Neuronal stem cell (in vitro differentiated cells): ENCODE results near the gene C10orf71.

Source experiments
- DNase-seq: peaks from one replicate; pipeline ENCODE4 v3.0.0-alpha.2; 2013; ENCODE audit warnings: low spot score
- H2AFZ ChIP-seq: one replicate; pipeline ENCODE4 v1.6.1; 2013; ENCODE audit warnings: mild to moderate bottlenecking, low read length, inconsistent platforms
- H2AK5ac ChIP-seq: 2 replicates; pipeline ENCODE4 v1.6.1; 2013; ENCODE audit warnings: low read depth, mild to moderate bottlenecking, inconsistent platforms, low read length, moderate library complexity, mixed read lengths
- H2BK120ac ChIP-seq: 2 replicates; pipeline ENCODE4 v1.6.1; 2013; ENCODE audit warnings: low read depth, mild to moderate bottlenecking, inconsistent platforms, low read length, moderate library complexity, mixed read lengths
- H2BK12ac ChIP-seq: one replicate; pipeline ENCODE4 v1.6.1; 2013; ENCODE audit warnings: low read length, inconsistent platforms
- H2BK15ac ChIP-seq: 2 replicates; pipeline ENCODE4 v1.6.1; 2013; ENCODE audit warnings: mild to moderate bottlenecking, low read length, inconsistent platforms, mixed read lengths
- H2BK5ac ChIP-seq: one replicate; pipeline ENCODE4 v1.6.1; 2013; ENCODE audit warnings: inconsistent platforms, mild to moderate bottlenecking, low read length, moderate library complexity
- H3K14ac ChIP-seq: one replicate; pipeline ENCODE4 v1.6.1; 2013; ENCODE audit warnings: low read length, inconsistent platforms
- H3K18ac ChIP-seq: 2 replicates; pipeline ENCODE4 v1.6.1; 2013; ENCODE audit warnings: low read length, inconsistent platforms
- H3K23ac ChIP-seq: 2 replicates; pipeline ENCODE4 v1.6.1; 2013; ENCODE audit warnings: low read depth, mild to moderate bottlenecking, mixed read lengths, low read length, inconsistent platforms; ENCODE audit not compliant: poor library complexity
- H3K27ac ChIP-seq: replicated peaks from 3 replicates; pipeline ENCODE4 v1.5.1; 2013; ENCODE audit warnings: low read length, inconsistent platforms
- H3K27me3 ChIP-seq, 3 experiments: 2 replicates each; pipeline ENCODE4 v1.6.1; 2013; ENCODE audit warnings: low read length in 3 of 3, mild to moderate bottlenecking in 2 of 3, inconsistent platforms in 1 of 3, low read depth in 1 of 3, mixed read lengths in 1 of 3, moderate library complexity in 1 of 3; ENCODE audit not compliant: control insufficient read depth in 3 of 3, insufficient read depth in 3 of 3
- H3K36me3 ChIP-seq, 2 donors: replicated peaks in 1 of 2; 2 replicates each; pipeline ENCODE4 v1.6.1; 2013; ENCODE audit warnings: low read length in 2 of 2; ENCODE audit not compliant: control insufficient read depth in 2 of 2, insufficient read depth in 2 of 2
- H3K4ac ChIP-seq: 2 replicates; pipeline ENCODE4 v1.6.1; 2013; ENCODE audit warnings: inconsistent platforms, mild to moderate bottlenecking, low read length, moderate library complexity
- H3K4me1 ChIP-seq, 2 donors: 1 replicate in 1 of 2; 2 replicates in 1 of 2; pipeline ENCODE4 v1.6.1; 2013; ENCODE audit warnings: low read length in 2 of 2, low read depth in 1 of 2; ENCODE audit not compliant: control insufficient read depth in 2 of 2, insufficient read depth in 1 of 2
- H3K4me2 ChIP-seq: one replicate; pipeline ENCODE4 v1.6.1; 2013; ENCODE audit warnings: mild to moderate bottlenecking, low read length, inconsistent platforms; ENCODE audit not compliant: insufficient read depth, poor library complexity, severe bottlenecking
- H3K4me3 ChIP-seq, 2 donors: 2 replicates each; pipeline ENCODE4 v1.5.1; 2013; ENCODE audit warnings: low read length in 2 of 2, mild to moderate bottlenecking in 2 of 2, inconsistent platforms in 1 of 2, moderate library complexity in 1 of 2
- H3K79me1 ChIP-seq: one replicate; pipeline ENCODE4 v1.6.1; 2013; ENCODE audit warnings: low read depth, mild to moderate bottlenecking, inconsistent platforms, low read length, moderate library complexity
- H3K9ac ChIP-seq: one replicate; pipeline ENCODE4 v1.6.1; 2013; ENCODE audit warnings: mild to moderate bottlenecking, low read depth, low read length, inconsistent platforms; ENCODE audit not compliant: poor library complexity
- H3K9me3 ChIP-seq, 2 donors: replicated peaks in 1 of 2; 2 replicates each; pipeline versions ENCODE3 to v1.6.1; 2013; ENCODE audit warnings: low read length in 2 of 2, mild to moderate bottlenecking in 2 of 2, inconsistent platforms in 1 of 2, low read depth in 1 of 2, mixed read lengths in 1 of 2, moderate library complexity in 1 of 2; ENCODE audit not compliant: control insufficient read depth in 2 of 2, insufficient read depth in 1 of 2
- H4K8ac ChIP-seq: one replicate; pipeline ENCODE4 v1.6.1; 2013; ENCODE audit warnings: low read depth, mild to moderate bottlenecking, inconsistent platforms, low read length, moderate library complexity
- H4K91ac ChIP-seq: one replicate; pipeline ENCODE4 v1.6.1; 2013; ENCODE audit warnings: low read length, low read depth, mild to moderate bottlenecking, inconsistent platforms; ENCODE audit not compliant: poor library complexity
- WGBS, 2 donors: extraction: QIAGEN DNeasy Blood & Tissue Kit; methylation state at CpG; one replicate each; pipeline ENCODE4 v1.1.7; 2013; ENCODE audit warnings: missing lambda C conversion rate in 2 of 2, mixed read lengths in 1 of 2; ENCODE audit not compliant: insufficient read length in 2 of 2, insufficient replicate concordance in 1 of 2; ENCODE audit errors: extremely low coverage in 2 of 2; 5-methylcytosine and 5-hydroxymethylcytosine counted together

Gene C10orf71

DNA sequence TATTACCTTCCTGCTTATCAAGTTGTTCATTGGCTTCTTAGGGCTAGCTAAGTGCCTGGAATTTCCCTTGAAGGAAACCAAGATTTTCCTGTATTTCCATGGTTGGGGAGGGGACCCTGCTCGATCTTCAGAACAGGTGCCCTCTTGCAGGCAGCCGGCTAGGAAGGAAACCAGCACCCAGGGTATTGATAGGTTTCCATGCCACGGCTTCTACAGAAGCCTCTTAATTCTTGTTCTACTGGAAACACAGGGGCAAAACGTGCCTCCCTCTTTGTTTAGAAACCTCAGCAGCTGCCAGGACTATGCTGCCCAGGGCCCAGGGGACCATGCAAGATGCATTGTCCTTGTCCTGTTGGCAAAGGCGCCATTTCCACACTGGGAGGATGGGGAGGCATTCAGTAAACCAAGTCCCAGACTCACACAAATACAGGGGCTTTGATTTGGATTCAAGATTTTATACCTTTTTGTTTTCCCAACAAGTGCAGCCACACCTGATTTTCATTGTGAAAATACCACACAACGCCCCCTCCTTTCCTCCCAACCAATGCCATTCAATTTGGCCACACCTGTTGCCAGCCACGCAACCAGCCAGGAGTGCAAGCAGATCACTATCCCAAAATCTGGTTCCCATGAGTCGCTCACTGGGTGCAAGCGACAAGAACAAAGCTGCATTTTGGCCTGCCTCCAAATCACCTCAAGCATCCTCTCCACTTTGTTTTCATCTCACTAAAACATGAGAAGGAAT is 29.6 kb downstream of the C10orf71 start:
- Histone ChIP-seq H3K23ac (no peak overlapping the region), H2BK15ac (no peak overlapping the region), H3K4me1 (no peaks in the 10 kb centered on the region), H3K36me3 (no peaks in the 10 kb centered on the region), H2BK5ac (no peak overlapping the region), H3K18ac (no peak overlapping the region), H4K8ac (no peak overlapping the region), H4K91ac (no peak overlapping the region), H2AFZ (no peak overlapping the region), H3K27me3 (no peaks in the 10 kb centered on the region), H3K9me3 (no peaks in the 10 kb centered on the region), H3K4me3 (no peak overlapping the region), H3K79me1 (no peaks in the 10 kb centered on the region), H3K14ac (no peak overlapping the region), H3K27ac (no peak overlapping the region), H2BK12ac (no peak overlapping the region), H3K4ac (no peak overlapping the region), H3K9ac (no peak overlapping the region), H3K4me2 (no peak overlapping the region), H2BK120ac (no peak overlapping the region), H2AK5ac (no peak overlapping the region)
- no peak for DNase-seq
- no CpG with 5 or more reads among the region's 9 CpGs for WGBS, 2 donors

DNA sequence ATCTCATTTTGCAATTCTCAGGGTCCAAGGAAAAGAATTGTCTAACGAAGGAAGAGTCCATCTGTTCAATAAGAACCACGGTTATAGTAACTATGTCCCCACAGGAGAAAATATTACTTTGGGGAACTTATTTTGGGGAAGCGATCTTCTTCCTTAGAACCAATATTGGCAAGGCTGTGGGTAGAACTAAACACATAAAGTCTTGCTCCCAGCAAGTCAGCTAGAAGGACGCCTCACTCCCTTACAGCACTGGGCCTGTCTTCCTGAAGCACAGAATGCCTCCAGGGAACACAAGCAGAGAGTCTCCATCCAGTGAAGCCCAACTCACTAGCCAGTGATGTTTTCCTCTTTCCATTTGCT is 30.2 kb downstream of the C10orf71 start:
- Histone ChIP-seq H3K4ac (no peak overlapping the region), H4K91ac (no peak overlapping the region), H3K14ac (no peak overlapping the region), H3K4me3 (no peak overlapping the region), H2AFZ (no peak overlapping the region), H2BK5ac (no peak overlapping the region), H2BK12ac (no peak overlapping the region), H3K79me1 (no peaks in the 10 kb centered on the region), H3K27me3 (no peaks in the 10 kb centered on the region), H2BK15ac (no peak overlapping the region), H3K9ac (no peak overlapping the region), H2BK120ac (peak overlapping the region; percentile 25), H3K36me3 (no peaks in the 10 kb centered on the region), H2AK5ac (no peak overlapping the region), H3K9me3 (no peaks in the 10 kb centered on the region), H3K4me2 (no peak overlapping the region), H3K4me1 (no peaks in the 10 kb centered on the region), H4K8ac (no peak overlapping the region), H3K23ac (no peak overlapping the region), H3K27ac (no peak overlapping the region), H3K18ac (no peak overlapping the region)
- WGBS, 2 donors: no CpG with 5 or more reads among the region's 4 CpGs
- DNase-seq: no peak

DNA sequence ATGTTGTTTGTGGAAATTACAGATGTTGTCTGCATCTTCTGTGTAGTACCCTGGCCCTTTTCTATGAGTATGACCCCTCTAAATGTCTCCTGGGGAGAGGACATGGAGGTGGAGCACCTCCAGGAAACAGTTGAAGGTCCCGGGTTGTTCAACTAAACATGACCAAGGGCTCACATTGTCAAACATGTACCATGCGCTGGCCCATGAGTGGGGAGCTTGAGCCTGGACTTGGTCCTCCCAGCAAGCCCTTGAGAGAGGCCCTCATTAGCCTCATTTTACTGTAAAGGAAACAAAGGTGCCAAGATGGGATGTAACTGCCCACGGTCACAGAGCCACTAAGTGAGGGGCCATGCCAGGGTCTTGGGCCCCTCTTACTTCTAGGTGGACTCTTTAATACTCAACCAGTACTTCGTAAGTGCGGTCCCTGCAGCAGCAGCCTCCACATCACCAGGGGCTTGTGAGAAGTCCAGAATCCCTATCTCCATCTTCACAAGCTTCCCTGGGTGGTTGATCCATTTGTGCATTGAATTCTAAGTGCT is 31.2 kb downstream of the C10orf71 start:
- Histone ChIP-seq H3K79me1 (no peaks in the 10 kb centered on the region), H3K36me3 (no peaks in the 10 kb centered on the region), H3K4me1 (no peaks in the 10 kb centered on the region), H2BK5ac (no peak overlapping the region), H3K4ac (no peak overlapping the region), H3K27ac (no peak overlapping the region), H4K91ac (no peak overlapping the region), H3K4me3 (no peak overlapping the region), H3K18ac (no peak overlapping the region), H3K4me2 (no peak overlapping the region), H3K9ac (no peak overlapping the region), H2BK120ac (no peak overlapping the region), H3K9me3 (no peaks in the 10 kb centered on the region), H4K8ac (no peak overlapping the region), H2BK12ac (no peak overlapping the region), H2BK15ac (no peak overlapping the region), H2AK5ac (no peak overlapping the region), H2AFZ (no peak overlapping the region), H3K23ac (no peak overlapping the region), H3K14ac (no peak overlapping the region), H3K27me3 (no peaks in the 10 kb centered on the region)
- DNase-seq: no peak
- no CpG with 5 or more reads among the region's 5 CpGs for WGBS, 2 donors

DNA sequence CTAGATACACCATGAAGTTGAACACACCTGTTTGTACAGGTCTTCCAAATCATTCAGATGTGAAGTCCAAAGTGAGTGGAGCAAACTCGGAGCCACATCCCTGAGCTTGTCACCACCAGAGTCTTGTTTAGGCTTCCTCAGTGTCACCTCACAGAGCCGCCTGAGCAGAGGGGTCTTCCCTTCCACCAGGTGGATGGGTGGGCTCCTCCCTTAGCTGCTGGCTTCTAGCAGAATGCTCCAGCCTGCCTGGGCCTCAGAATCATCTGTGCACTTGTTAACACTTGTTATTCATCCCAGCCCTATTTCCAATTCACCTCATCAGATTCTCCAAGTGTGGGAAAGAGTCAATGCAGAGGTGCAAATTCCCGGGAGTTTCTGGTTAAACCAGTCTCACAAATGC is 32.5 kb downstream of the C10orf71 start:
- Histone ChIP-seq H2BK15ac (no peak overlapping the region), H3K36me3 (no peaks in the 10 kb centered on the region), H2BK5ac (no peak overlapping the region), H3K4me3 (no peak overlapping the region), H3K4me1 (no peaks in the 10 kb centered on the region), H2BK12ac (no peak overlapping the region), H4K91ac (no peak overlapping the region), H4K8ac (no peak overlapping the region), H3K79me1 (no peaks in the 10 kb centered on the region), H3K27me3 (no peaks in the 10 kb centered on the region), H3K9ac (no peak overlapping the region), H2AK5ac (no peak overlapping the region), H3K4ac (no peak overlapping the region), H3K27ac (no peak overlapping the region), H3K14ac (no peak overlapping the region), H3K9me3 (no peaks in the 10 kb centered on the region), H2AFZ (no peak overlapping the region), H3K23ac (no peak overlapping the region), H2BK120ac (no peak overlapping the region), H3K18ac (no peak overlapping the region), H3K4me2 (no peak overlapping the region)
- WGBS, 2 donors: no CpG with 5 or more reads among the region's 3 CpGs
- no peak for DNase-seq
